ENCODE data around the gene PCBP3. TPM values are rescaled to one million over a fixed set of nuclear protein-coding genes. Genes with fewer than 3 reads are reported as not detected.
A peak's percentile ranks its signal among the peaks of the same experiment; 100 is the strongest.

PCBP3 gene
- total RNA-seq, 1 donor from 2014 or later = not detected

GRCh38 chr21:45827881-45828579 is 184.5 kb downstream of the PCBP3 start:
- no peak overlapping the region for H3K4me3 Mint-ChIP-seq
- H3K36me3 Mint-ChIP-seq (ENCODE audit: low read depth) = no peaks in the 10 kb centered on the region
- ChIA-PET CTCF (no interaction called here), POLR2A (no interaction called here)
- H3K27ac Mint-ChIP-seq = peak overlapping the region; percentile 76
- H3K4me1 Mint-ChIP-seq = peaks cover 17% of the 10 kb centered on the region
- H3K27me3 Mint-ChIP-seq = peaks cover 10% of the 10 kb centered on the region
- intact Hi-C loops (cut with micrococcal nuclease) = no loop called here
- DNase-seq = no peak
- TF ChIP-seq, protein P1, sequence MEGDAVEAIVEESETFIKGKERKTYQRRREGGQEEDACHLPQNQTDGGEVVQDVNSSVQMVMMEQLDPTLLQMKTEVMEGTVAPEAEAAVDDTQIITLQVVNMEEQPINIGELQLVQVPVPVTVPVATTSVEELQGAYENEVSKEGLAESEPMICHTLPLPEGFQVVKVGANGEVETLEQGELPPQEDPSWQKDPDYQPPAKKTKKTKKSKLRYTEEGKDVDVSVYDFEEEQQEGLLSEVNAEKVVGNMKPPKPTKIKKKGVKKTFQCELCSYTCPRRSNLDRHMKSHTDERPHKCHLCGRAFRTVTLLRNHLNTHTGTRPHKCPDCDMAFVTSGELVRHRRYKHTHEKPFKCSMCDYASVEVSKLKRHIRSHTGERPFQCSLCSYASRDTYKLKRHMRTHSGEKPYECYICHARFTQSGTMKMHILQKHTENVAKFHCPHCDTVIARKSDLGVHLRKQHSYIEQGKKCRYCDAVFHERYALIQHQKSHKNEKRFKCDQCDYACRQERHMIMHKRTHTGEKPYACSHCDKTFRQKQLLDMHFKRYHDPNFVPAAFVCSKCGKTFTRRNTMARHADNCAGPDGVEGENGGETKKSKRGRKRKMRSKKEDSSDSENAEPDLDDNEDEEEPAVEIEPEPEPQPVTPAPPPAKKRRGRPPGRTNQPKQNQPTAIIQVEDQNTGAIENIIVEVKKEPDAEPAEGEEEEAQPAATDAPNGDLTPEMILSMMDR (IDR thresholded peaks at IDR 0.05) = no peak
- no peaks in the 10 kb centered on the region for H3K9me3 Mint-ChIP-seq
- no peak for ATAC-seq (ENCODE audit: low read depth)

DNA sequence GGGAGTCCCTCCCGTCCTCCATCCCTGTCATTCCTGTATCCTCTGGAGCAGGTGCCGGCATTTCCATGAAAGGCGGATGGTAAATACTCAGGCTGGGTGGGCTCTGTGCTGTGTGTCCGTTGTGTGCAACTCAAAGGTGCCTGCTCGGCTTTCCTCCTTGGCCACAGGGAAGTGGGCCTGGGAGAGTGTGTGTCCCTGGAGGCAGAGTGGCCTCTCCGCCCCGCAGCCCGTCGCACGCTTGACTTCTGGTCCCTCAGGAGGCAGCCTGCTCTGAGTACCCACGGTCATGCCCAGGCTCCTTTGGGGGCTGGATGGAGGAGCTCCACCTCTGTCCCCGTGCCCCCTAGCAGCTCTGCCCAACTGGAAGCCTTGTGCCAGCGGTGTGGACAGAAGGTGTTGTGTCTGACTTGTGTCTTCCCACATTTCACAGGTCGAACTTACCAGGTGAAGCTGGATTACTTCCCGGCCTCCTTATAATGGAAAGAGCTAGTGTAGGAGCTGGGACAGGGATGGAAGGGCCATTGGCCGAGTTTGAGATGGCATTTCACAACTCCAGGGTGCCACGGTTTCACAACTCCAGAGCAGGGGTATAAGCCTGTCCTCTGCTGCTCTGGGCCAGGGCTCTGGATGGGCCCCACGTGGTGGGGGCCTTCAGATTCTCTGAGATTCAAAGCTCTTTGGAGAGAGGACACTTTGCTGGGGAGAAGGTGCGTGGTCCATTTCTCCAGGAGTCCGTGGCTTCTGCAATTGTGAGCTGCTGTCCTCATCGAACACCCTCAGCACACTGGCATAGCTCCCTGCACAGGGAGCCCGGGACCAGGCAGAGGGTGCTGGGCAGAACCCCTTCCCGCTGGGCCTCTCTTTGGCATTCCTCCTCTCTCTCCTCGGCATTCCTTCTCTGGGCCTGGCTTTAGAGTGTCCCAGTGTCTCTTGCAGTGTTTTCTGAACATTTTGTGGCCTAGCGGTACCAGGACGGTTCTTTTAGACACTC is 185.3 kb downstream of the PCBP3 start:
- no peaks in the 10 kb centered on the region for H3K36me3 Mint-ChIP-seq (ENCODE audit: low read depth)
- CTCF ChIA-PET = no interaction called here
- intact Hi-C loops (cut with micrococcal nuclease) = no loop called here
- POLR2A ChIA-PET = no interaction called here
- H3K4me1 Mint-ChIP-seq = peaks cover 17% of the 10 kb centered on the region
- H3K27me3 Mint-ChIP-seq = peaks cover 6% of the 10 kb centered on the region
- DNase-seq = no peak
- H3K9me3 Mint-ChIP-seq = no peaks in the 10 kb centered on the region
- TF ChIP-seq, protein P1 (IDR thresholded peaks at IDR 0.05) = no peak
- no peak overlapping the region for H3K4me3 Mint-ChIP-seq
- no peak overlapping the region for H3K27ac Mint-ChIP-seq
- no peak for ATAC-seq (ENCODE audit: low read depth)

GRCh38 chr21:45829668-45830067 is 186.1 kb downstream of the PCBP3 start:
- H3K4me1 Mint-ChIP-seq = peaks cover 17% of the 10 kb centered on the region
- TF ChIP-seq, protein P1 (IDR thresholded peaks at IDR 0.05) = no peak
- peaks cover 2% of the 10 kb centered on the region for H3K27me3 Mint-ChIP-seq
- H3K36me3 Mint-ChIP-seq (ENCODE audit: low read depth) = no peaks in the 10 kb centered on the region
- H3K9me3 Mint-ChIP-seq = no peaks in the 10 kb centered on the region
- ChIA-PET POLR2A (no interaction called here), CTCF (no interaction called here)
- ATAC-seq (ENCODE audit: low read depth) (no peak), DNase-seq (no peak)
- intact Hi-C loops (cut with micrococcal nuclease) = no loop called here
- H3K27ac Mint-ChIP-seq = no peak overlapping the region
- no peak overlapping the region for H3K4me3 Mint-ChIP-seq

DNA sequence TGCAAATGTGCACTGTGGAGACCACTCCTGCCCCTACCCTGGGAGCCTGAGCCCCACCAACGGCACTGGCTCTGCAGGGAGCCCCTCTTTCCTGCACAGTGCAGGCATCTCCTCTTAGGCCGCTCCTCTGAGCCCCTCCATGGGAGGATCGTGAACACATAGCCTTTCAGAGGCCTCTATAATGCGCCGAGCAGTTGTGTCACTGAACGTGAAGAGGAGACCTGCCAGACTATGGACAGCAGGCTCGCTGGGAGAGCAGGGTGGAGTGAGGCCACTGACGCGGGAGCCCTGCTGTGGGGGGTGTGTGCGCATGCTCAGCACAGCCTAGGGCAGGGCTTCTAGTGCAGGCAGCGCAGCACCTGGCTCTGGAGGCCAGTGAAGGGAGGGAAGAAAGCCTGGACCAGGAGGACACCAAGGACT is 186.7 kb downstream of the PCBP3 start:
- ChIA-PET POLR2A (no interaction called here), CTCF (no interaction called here)
- Mint-ChIP-seq H3K4me1 (peaks cover 17% of the 10 kb centered on the region), H3K36me3 (ENCODE audit: low read depth) (no peaks in the 10 kb centered on the region), H3K9me3 (no peaks in the 10 kb centered on the region), H3K4me3 (no peak overlapping the region), H3K27me3 (no peaks in the 10 kb centered on the region), H3K27ac (no peak overlapping the region)
- ATAC-seq (ENCODE audit: low read depth) (no peak), DNase-seq (no peak)
- TF ChIP-seq, protein P1 (IDR thresholded peaks at IDR 0.05) = no peak
- intact Hi-C loops (cut with micrococcal nuclease) = no loop called here

DNA sequence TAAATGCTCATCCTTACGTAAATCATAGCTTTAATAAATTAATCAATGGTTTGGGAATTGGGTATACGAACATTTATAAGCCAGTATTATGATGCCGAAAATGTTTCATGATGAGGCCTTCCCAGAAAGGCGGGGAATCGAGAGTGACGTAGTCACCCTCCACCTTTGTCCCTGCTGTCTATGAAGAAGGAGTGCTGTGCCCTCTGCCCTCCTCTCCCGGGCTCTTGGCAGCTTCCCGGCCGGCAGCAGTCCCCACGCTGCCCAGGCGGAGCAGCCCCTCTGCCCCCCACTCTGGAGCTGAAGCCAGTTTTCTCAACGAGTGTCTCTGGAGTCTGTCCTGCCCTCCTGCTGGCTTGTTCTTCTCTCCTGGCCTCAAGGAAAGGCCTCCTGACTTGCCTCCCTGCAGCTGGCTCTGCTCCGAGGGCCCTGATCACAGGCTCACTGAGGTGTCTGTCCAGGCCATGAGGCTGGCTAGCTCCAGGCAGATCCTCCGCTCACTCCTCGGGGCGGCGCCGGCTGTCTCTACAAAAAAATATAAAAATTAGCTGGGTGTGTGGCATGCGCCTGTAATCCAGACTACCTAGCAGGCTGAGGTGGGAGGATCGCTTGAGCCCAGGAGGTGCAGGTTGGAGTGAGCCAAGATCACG is 187.3 kb downstream of the PCBP3 start:
- no peak overlapping the region for H3K4me3 Mint-ChIP-seq
- CTCF ChIA-PET = no interaction called here

More for the DNA sequence above, 187.3 kb downstream of the PCBP3 start:
- no peaks in the 10 kb centered on the region for H3K36me3 Mint-ChIP-seq (ENCODE audit: low read depth)
- DNase-seq (no peak), ATAC-seq (ENCODE audit: low read depth) (no peak)
- no peaks in the 10 kb centered on the region for H3K9me3 Mint-ChIP-seq
- POLR2A ChIA-PET = no interaction called here
- TF ChIP-seq, protein P1 (IDR thresholded peaks at IDR 0.05) = no peak
- intact Hi-C loops (cut with micrococcal nuclease) = no loop called here
- no peak overlapping the region for H3K27ac Mint-ChIP-seq
- peaks cover 17% of the 10 kb centered on the region for H3K4me1 Mint-ChIP-seq
- H3K27me3 Mint-ChIP-seq = no peaks in the 10 kb centered on the region
